ENCODE measurements around the gene SYT7.

GRCh38 chr11:61513143-61513765 is 67.6 kb downstream of the SYT7 start:
- TF ChIP-seq, protein P1, sequence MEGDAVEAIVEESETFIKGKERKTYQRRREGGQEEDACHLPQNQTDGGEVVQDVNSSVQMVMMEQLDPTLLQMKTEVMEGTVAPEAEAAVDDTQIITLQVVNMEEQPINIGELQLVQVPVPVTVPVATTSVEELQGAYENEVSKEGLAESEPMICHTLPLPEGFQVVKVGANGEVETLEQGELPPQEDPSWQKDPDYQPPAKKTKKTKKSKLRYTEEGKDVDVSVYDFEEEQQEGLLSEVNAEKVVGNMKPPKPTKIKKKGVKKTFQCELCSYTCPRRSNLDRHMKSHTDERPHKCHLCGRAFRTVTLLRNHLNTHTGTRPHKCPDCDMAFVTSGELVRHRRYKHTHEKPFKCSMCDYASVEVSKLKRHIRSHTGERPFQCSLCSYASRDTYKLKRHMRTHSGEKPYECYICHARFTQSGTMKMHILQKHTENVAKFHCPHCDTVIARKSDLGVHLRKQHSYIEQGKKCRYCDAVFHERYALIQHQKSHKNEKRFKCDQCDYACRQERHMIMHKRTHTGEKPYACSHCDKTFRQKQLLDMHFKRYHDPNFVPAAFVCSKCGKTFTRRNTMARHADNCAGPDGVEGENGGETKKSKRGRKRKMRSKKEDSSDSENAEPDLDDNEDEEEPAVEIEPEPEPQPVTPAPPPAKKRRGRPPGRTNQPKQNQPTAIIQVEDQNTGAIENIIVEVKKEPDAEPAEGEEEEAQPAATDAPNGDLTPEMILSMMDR (IDR thresholded peaks at IDR 0.05) = no peak
- no peak for TF ChIP-seq POLR2A (IDR thresholded peaks at IDR 0.05)
